T47D (cell line): ENCODE data around the gene EYS.

Experiments
- DNase-seq, 2 experiments: peaks; one replicate each; pipeline versions ENCODE4 v3.0.0 to v3.0.0-alpha.2; 2011 to 2012; ENCODE audit warnings: low read depth in 1 of 2, low spot score in 1 of 2
- JUND ChIP-seq: IDR thresholded peaks from 2 replicates; pipeline ENCODE4 v1.6.1; 2012; ENCODE audit warnings: low read depth
- in situ Hi-C: cut with HindIII; loops from 2 replicates; pipeline ENCODE4 v1.10.0; 2016; ENCODE audit warnings: low sequenced_read_pairs, low pct_unique_long_range_greater_than_20kb

EYS gene

DNA sequence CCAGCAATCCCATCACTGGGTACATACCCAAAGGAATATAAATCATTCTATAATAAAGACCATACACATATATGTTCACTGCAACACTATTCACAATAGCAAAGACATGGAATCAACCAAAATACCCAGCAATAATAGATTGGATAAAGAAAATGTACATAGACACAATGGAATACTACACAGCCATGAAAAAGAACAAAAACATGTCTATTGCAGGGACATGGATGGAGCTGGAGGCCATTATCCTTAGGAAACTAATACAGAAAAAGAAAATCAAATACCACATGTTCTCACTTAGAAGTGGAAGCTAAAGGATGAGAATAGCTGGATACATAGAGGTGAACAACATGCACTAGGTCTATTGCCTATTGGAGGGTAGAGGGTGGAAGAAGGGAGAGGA is 1396.8 kb downstream of the EYS start:
- TF ChIP-seq JUND = no peak
- DNase-seq = no peak
- in situ Hi-C loops = no loop called here

- in situ Hi-C loops = no loop called here
- TF ChIP-seq JUND = no peak
- DNase-seq = no peak
Observed at GRCh38 chr6:64301307-64302236, 1405.5 kb downstream of the EYS start.

DNA sequence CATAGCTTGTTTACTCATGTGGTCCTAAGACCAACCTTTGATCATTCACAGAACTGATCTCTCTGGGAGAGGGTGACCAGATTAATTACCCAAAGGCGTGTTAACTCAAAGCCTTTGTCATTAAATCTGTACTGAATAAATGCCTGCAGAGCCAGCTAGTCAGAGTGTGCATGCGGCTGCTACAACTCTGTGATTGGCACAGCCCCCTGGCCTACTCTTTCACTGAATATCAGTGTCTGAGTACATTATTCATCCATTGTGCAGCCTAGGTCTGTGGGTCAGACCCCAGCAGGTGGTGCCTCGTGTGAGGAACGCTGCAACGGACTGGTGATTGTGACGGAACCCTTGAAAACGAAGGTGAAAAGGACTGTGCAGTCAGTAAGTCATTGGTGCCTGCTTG is 1407.8 kb downstream of the EYS start:
- no peak for TF ChIP-seq JUND
- in situ Hi-C loops = no loop called here
- DNase-seq = no peak

GRCh38 chr6:64294034-64294433 is 1413.0 kb downstream of the EYS start:
- in situ Hi-C loops = no loop called here
- DNase-seq = no peak
- no peak for TF ChIP-seq JUND

GRCh38 chr6:64293298-64293697 is 1413.7 kb downstream of the EYS start:
- in situ Hi-C loops = no loop called here
- no peak for DNase-seq
- no peak for TF ChIP-seq JUND

GRCh38 chr6:64290867-64291266 is 1416.2 kb downstream of the EYS start:
- no peak for DNase-seq
- TF ChIP-seq JUND = no peak
- in situ Hi-C loops = no loop called here

GRCh38 chr6:64289931-64290330 is 1417.1 kb downstream of the EYS start:
- in situ Hi-C loops = no loop called here
- TF ChIP-seq JUND = no peak
- no peak for DNase-seq

DNA sequence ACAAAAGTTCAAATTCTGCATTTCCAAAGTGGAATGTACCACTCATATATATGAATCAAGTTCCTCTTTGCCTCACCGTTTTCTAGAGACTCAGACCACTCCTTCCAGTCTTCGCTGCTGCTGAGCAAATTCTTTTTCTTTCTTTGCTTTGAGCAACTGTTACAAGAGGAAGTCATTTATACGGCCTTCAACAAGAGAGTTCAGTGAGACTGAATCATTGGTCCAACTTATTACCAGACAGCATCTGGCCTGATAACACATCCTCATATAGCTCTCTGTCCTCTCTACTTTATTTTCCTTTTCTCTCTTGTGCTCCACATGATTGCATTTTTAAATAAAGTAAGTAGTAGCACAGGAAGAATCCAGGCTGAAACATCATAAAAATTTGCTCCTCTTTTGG is 1418.7 kb downstream of the EYS start:
- TF ChIP-seq JUND = no peak
- DNase-seq = no peak
- in situ Hi-C loops = no loop called here

- no peak for TF ChIP-seq JUND
- no peak for DNase-seq
- in situ Hi-C loops = no loop called here
Observed at GRCh38 chr6:64281167-64281566, 1425.9 kb downstream of the EYS start.

DNA sequence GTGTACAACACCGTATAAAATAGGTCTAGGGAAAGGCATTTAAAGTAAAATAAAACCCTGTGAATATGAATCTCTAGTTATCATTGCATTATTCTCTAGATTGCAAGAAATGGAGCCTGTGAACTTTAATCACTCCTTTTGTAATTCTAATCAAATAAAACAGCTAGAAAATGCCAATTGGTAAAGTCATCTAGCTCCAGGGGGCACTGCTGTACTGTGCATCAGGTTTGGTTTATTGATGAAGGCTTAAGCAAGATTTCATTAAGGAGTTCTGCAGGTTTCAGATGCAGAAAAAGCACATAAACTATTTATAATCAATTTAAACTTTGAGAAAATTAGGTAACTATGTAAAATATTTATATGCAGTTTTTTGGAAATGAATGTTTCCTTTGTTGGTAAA is 1426.5 kb downstream of the EYS start:
- DNase-seq = peak; percentile 3 to 66
- no peak for TF ChIP-seq JUND
- in situ Hi-C loops = no loop called here

DNA sequence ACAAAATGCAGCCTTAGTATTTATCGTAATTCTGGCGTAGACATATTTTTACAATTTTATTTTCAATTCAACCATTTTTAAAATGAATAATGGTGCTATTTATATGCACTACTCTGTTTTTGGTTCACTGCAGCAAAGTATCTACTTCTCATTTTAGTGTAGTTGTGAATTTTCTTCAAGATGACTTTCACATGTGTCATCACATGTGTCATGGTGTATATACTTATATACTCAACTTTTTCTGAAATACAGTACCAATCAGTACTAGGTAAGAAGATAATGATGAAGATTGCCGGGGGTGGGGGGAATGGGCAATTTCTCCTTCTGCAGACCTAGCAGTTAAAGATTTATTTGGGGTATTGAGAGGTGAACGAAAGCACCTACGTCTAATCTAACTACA is 1436.9 kb downstream of the EYS start:
- no peak for TF ChIP-seq JUND
- in situ Hi-C loops = no loop called here
- DNase-seq = no peak

DNA sequence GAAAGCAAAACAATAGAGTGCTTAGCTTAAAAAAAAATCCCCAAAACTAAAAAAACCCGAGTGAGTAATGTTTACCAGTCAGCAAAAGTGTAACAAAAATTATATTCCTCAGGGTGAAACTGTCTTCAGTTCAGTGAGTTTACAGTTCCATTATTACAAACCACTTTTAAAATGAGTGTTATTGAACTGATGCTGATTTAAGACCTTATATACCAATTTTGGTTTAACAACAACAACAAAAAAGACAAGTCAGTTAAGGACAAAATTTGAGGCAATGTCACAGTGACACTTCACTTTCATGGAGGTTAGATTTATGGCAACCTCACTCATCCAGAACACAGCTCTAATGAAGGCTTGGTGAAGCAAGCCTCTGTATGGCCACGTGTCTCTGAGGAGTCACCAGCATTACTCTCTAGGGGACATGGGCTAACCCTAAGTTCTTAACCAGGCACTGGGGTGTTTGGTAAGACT is 1440.6 kb downstream of the EYS start:
- in situ Hi-C loops = no loop called here
- DNase-seq = no peak
- TF ChIP-seq JUND = no peak

- no peak for DNase-seq
- no peak for TF ChIP-seq JUND
- in situ Hi-C loops = no loop called here
Observed at GRCh38 chr6:64263778-64264177, 1443.2 kb downstream of the EYS start.

- in situ Hi-C loops = no loop called here
- no peak for TF ChIP-seq JUND
- DNase-seq = no peak
Observed at GRCh38 chr6:64259372-64259771, 1447.7 kb downstream of the EYS start.
